ENCODE data around the gene ELOVL6.
"Not testable (repeated sequence)": the region's sequence is repeated elsewhere in the genome, so short reads cannot be mapped to it uniquely, and the experiment has no call there.

The ELOVL6 gene

GRCh38 chr4:110198435-110199416 lies at the start of gene ELOVL6:
Gene ELOVL6, minus strand, starts transcription at chr4:110198615. Its CDS starts 280 bp downstream, at chr4:110198335.
- peak within 1 kb of the TSS; percentile 86 for H3K4me3 ChIP-seq (ENCODE audit: low read depth, low read length)
- peak; percentile 91 for DNase-seq (ENCODE audit: low read depth)
- no peak for TF ChIP-seq CTCF (conservative IDR thresholded peaks at IDR 0.05; ENCODE audit: low read depth, low read length)

DNA sequence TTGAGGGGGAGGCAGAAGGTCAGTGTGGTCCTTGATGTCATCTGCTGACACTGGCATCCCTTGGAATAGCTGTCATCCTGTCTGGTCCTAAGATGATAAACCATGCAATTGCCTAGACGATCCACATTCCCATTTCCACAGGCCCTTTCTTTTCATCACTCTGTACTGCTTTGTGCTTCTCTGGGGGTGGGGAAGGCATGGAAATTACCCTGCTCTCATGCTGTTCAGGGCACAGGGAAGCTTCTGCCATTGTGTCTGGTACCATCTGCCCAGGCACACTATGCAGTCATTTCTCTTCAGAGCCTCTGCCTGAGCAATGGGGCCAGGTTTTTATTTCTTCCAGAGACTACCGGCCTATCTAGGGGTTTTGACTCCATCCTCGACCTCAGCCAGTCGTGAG lies 49.7 kb upstream of the ELOVL6 start:
- H3K4me3 ChIP-seq (ENCODE audit: low read depth, low read length), result no peak overlapping the region

GRCh38 chr4:110247591-110247990 lies 49.2 kb upstream of the ELOVL6 start:
- TF ChIP-seq CTCF (conservative IDR thresholded peaks at IDR 0.05; ENCODE audit: low read depth, low read length), result no peak
- no peak overlapping the region for H3K4me3 ChIP-seq (ENCODE audit: low read depth, low read length)
- DNase-seq (ENCODE audit: low read depth), result no peak

More for the DNA sequence above, 49.7 kb upstream of the ELOVL6 start:
- DNase-seq (ENCODE audit: low read depth), result no peak
- no peak for TF ChIP-seq CTCF (conservative IDR thresholded peaks at IDR 0.05; ENCODE audit: low read depth, low read length)

DNA sequence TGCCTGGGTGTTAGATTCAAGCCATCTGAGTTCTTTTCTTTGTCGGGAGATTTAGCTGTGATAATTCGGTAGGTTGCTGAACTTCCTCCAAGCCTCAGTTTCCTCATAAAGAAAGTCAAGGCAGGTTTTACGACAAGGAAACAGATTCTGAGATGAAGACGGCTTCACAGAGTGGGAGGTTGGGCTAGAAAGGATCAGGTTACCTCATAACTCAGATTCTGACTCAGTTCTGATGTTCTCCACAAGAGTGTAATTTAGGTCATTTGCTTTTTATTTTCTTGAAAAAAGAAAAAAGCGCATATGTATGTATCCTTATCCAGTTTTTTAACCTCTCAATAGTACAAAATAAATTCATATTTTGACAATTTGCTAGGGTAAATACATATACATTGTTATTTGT lies 47.2 kb upstream of the ELOVL6 start:
- DNase-seq (ENCODE audit: low read depth), result peak; percentile 77
- TF ChIP-seq CTCF (conservative IDR thresholded peaks at IDR 0.05; ENCODE audit: low read depth, low read length), result no peak
- H3K4me3 ChIP-seq (ENCODE audit: low read depth, low read length), result no peak overlapping the region

DNA sequence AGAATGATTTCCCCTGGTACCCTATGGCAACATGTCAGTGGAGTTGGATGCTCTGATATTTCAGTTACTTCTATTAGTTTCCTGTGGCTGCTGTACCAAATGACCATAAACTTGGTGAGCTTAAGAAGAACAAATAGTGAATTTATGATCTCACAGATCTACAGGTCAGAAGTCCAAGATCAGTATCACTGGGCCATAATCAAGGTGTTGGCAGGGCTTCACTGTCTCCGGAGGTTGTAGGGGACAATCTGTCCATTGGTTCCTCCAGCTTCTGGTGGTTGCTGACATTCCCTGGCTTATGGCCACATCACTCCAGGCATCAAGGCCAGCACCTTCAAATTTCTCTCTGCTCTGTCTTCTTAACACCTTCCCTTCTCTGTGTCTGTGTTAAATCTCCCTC lies 37.9 kb upstream of the ELOVL6 start:
- DNase-seq (ENCODE audit: low read depth), result no peak
- H3K4me3 ChIP-seq (ENCODE audit: low read depth, low read length), result no peak overlapping the region
- TF ChIP-seq CTCF (conservative IDR thresholded peaks at IDR 0.05; ENCODE audit: low read depth, low read length), result no peak

GRCh38 chr4:110233581-110233980 lies 35.2 kb upstream of the ELOVL6 start:
- H3K4me3 ChIP-seq (ENCODE audit: low read depth, low read length); DNase-seq (ENCODE audit: low read depth): not testable (repeated sequence)

DNA sequence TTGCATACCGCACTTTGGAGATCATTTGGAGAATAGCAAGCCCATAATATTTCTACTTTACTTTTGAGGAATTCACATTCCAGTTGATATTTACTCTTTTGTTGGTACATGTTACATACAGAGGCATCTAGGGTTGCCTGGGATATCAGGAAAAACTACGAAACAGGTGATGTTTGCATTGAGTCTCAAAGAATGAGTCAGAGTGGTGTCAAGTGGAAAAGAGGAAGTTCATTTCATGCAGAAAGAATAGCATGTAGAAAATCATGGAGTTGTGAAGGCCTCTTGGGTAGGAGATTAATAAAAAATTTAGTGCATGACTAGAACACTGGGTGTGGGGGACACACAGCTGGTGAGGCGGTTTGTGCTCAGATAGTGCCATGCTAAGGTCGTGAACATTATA lies 33.5 kb upstream of the ELOVL6 start:
- no peak for TF ChIP-seq CTCF (conservative IDR thresholded peaks at IDR 0.05; ENCODE audit: low read depth, low read length)
- H3K4me3 ChIP-seq (ENCODE audit: low read depth, low read length), result no peak overlapping the region
- no peak for DNase-seq (ENCODE audit: low read depth)

Data from choroid plexus epithelial cell (primary cell).